Effector memory CD4-positive, alpha-beta T cell (primary cell): Measurements from ENCODE around the gene PTPRD.

ENCODE experiments used
- DNase-seq, 3 donors: peaks; one replicate each; pipeline ENCODE4 v3.0.0-alpha.2; 2020
- H3K27ac ChIP-seq: 2 replicates; pipeline ENCODE4 v1.7.0; 2013; ENCODE audit warnings: mild to moderate bottlenecking, low read length, moderate library complexity; ENCODE audit not compliant: insufficient read depth, poor library complexity, severe bottlenecking
- H3K27me3 ChIP-seq: replicated peaks from 2 replicates; pipeline ENCODE4 v1.7.0; 2013; ENCODE audit warnings: mild to moderate bottlenecking, low read length; ENCODE audit not compliant: insufficient read depth, control insufficient read depth, poor library complexity, severe bottlenecking
- H3K36me3 ChIP-seq: 2 replicates; pipeline ENCODE4 v1.7.0; 2013; ENCODE audit warnings: mild to moderate bottlenecking, low read length, moderate library complexity; ENCODE audit not compliant: control insufficient read depth, insufficient read depth
- H3K4me1 ChIP-seq: 2 replicates; pipeline ENCODE4 v1.7.0; 2013; ENCODE audit warnings: low read length, mild to moderate bottlenecking; ENCODE audit not compliant: control insufficient read depth, insufficient read depth, poor library complexity, severe bottlenecking
- H3K4me3 ChIP-seq: 2 replicates; pipeline ENCODE4 v1.7.0; 2013; ENCODE audit warnings: low read length, low read depth, mild to moderate bottlenecking; ENCODE audit not compliant: insufficient read depth, poor library complexity, severe bottlenecking
- H3K9me3 ChIP-seq: 2 replicates; pipeline ENCODE4 v1.7.0; 2013; ENCODE audit warnings: mild to moderate bottlenecking, low read length, moderate library complexity; ENCODE audit not compliant: control insufficient read depth

Gene PTPRD

DNA sequence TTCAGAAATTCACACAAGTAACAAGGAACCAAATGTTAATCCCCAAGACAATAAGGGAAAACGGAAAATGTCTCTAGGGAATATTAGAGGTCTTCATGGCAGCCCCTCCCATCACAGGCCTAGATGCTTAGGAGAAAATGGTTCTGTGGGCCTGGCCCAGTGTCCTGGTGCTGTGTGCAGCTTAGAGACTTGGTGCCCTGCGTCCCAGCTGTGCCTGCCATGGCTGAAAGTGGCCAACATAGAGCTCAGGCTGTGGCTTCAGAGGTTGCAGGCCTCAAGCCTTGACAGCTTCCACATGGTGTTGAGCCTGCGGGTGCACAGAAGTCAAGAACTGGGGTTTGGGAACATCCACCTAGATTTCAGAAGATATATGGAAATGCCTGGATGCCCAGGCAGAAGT lies 942.3 kb downstream of the PTPRD start:
- H3K9me3 ChIP-seq, result no peaks in the 10 kb centered on the region
- H3K4me1 ChIP-seq, result no peaks in the 10 kb centered on the region
- no peak for DNase-seq
- no peaks in the 10 kb centered on the region for H3K27me3 ChIP-seq
- no peaks in the 10 kb centered on the region for H3K36me3 ChIP-seq
- no peak overlapping the region for H3K4me3 ChIP-seq
- H3K27ac ChIP-seq, result no peak overlapping the region

DNA sequence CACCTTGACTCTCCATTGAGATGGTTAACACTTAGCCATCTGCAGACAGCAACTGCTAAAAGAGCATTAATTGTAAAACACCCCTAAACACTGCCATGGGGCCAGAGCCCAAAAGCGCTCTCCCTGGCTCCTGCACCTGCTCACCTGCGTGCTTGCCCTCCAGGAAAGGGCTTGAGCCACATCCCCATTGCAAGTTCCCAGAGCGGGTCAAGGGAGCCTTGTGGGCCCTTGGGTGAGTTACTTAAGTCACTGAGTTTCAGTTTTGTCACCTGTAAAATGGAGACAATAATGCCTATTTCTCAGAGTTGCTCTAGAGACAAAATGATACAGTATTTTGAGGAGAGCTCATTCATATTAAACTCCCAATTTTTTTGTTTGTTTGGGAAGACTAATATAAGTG lies 967.8 kb downstream of the PTPRD start:
- Histone ChIP-seq H3K36me3 (no peaks in the 10 kb centered on the region), H3K4me3 (no peak overlapping the region), H3K4me1 (no peaks in the 10 kb centered on the region), H3K27ac (no peak overlapping the region), H3K9me3 (no peaks in the 10 kb centered on the region), H3K27me3 (no peaks in the 10 kb centered on the region)
- DNase-seq, result no peak

GRCh38 chr9:9631284-9631683 lies 981.5 kb downstream of the PTPRD start:
- H3K9me3 ChIP-seq, result no peaks in the 10 kb centered on the region
- DNase-seq, result no peak
- H3K36me3 ChIP-seq, result no peaks in the 10 kb centered on the region
- H3K27me3 ChIP-seq, result no peaks in the 10 kb centered on the region
- H3K27ac ChIP-seq, result no peak overlapping the region
- H3K4me1 ChIP-seq, result no peaks in the 10 kb centered on the region
- H3K4me3 ChIP-seq, result no peak overlapping the region

GRCh38 chr9:9625248-9625647 lies 987.6 kb downstream of the PTPRD start:
- Histone ChIP-seq H3K4me1 (no peaks in the 10 kb centered on the region), H3K27ac (no peak overlapping the region), H3K27me3 (no peaks in the 10 kb centered on the region), H3K36me3 (no peaks in the 10 kb centered on the region), H3K4me3 (no peak overlapping the region), H3K9me3 (no peaks in the 10 kb centered on the region)
- DNase-seq, result no peak

DNA sequence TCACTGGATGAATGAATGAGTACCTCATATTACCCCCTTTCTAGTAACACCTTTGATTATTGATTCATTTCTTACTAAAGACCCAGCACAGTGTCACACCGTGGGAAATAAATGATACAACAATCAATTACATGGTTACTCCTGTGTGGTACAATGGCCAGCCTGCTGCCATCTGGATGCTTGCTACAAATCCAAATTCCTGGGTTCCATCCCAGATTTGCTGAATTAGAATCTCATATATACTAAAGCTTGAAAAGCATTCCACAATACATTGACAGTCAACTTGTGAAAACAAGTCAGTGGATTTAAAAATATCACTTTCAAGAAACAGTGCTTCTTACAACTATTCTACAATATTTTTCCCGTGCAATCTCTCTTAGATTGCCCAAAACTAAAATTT lies 989.3 kb downstream of the PTPRD start:
- no peaks in the 10 kb centered on the region for H3K4me1 ChIP-seq
- no peak overlapping the region for H3K4me3 ChIP-seq
- no peak for DNase-seq
- no peaks in the 10 kb centered on the region for H3K36me3 ChIP-seq
- no peaks in the 10 kb centered on the region for H3K27me3 ChIP-seq
- H3K9me3 ChIP-seq, result no peaks in the 10 kb centered on the region
- no peak overlapping the region for H3K27ac ChIP-seq

- H3K4me1 ChIP-seq, result no peaks in the 10 kb centered on the region
- H3K9me3 ChIP-seq, result no peaks in the 10 kb centered on the region
- H3K27ac ChIP-seq, result no peak overlapping the region
- no peak for DNase-seq
- no peaks in the 10 kb centered on the region for H3K27me3 ChIP-seq
- no peak overlapping the region for H3K4me3 ChIP-seq
- H3K36me3 ChIP-seq, result no peaks in the 10 kb centered on the region
These were observed 991.4 kb downstream of the PTPRD start for GRCh38 chr9:9621355-9621940.

GRCh38 chr9:9620736-9621135 lies 992.1 kb downstream of the PTPRD start:
- H3K27me3 ChIP-seq, result no peaks in the 10 kb centered on the region
- H3K9me3 ChIP-seq, result no peaks in the 10 kb centered on the region
- DNase-seq, result no peak
- H3K36me3 ChIP-seq, result no peaks in the 10 kb centered on the region
- no peak overlapping the region for H3K27ac ChIP-seq
- no peak overlapping the region for H3K4me3 ChIP-seq
- no peaks in the 10 kb centered on the region for H3K4me1 ChIP-seq

- Histone ChIP-seq H3K4me1 (no peaks in the 10 kb centered on the region), H3K4me3 (no peak overlapping the region), H3K27me3 (no peaks in the 10 kb centered on the region), H3K27ac (no peak overlapping the region), H3K9me3 (no peaks in the 10 kb centered on the region), H3K36me3 (no peaks in the 10 kb centered on the region)
- no peak for DNase-seq
These were observed 997.7 kb downstream of the PTPRD start for GRCh38 chr9:9615086-9615485.

GRCh38 chr9:9614607-9615006 lies 998.2 kb downstream of the PTPRD start:
- Histone ChIP-seq H3K27ac (no peak overlapping the region), H3K27me3 (no peaks in the 10 kb centered on the region), H3K36me3 (no peaks in the 10 kb centered on the region), H3K9me3 (no peaks in the 10 kb centered on the region), H3K4me1 (no peaks in the 10 kb centered on the region), H3K4me3 (no peak overlapping the region)
- no peak for DNase-seq

GRCh38 chr9:9612755-9613154 lies 1000.0 kb downstream of the PTPRD start:
- Histone ChIP-seq H3K9me3 (no peaks in the 10 kb centered on the region), H3K4me3 (no peak overlapping the region), H3K27me3 (no peaks in the 10 kb centered on the region), H3K4me1 (no peaks in the 10 kb centered on the region), H3K27ac (no peak overlapping the region), H3K36me3 (no peaks in the 10 kb centered on the region)
- DNase-seq, result no peak

- Histone ChIP-seq H3K27me3 (no peaks in the 10 kb centered on the region), H3K4me1 (no peaks in the 10 kb centered on the region), H3K4me3 (no peak overlapping the region), H3K9me3 (no peaks in the 10 kb centered on the region), H3K27ac (no peak overlapping the region), H3K36me3 (no peaks in the 10 kb centered on the region)
- DNase-seq, result no peak
These were observed 1000.5 kb downstream of the PTPRD start for GRCh38 chr9:9612270-9612669.
